ENCODE data around the gene ARIH1.

The ARIH1 gene

DNA sequence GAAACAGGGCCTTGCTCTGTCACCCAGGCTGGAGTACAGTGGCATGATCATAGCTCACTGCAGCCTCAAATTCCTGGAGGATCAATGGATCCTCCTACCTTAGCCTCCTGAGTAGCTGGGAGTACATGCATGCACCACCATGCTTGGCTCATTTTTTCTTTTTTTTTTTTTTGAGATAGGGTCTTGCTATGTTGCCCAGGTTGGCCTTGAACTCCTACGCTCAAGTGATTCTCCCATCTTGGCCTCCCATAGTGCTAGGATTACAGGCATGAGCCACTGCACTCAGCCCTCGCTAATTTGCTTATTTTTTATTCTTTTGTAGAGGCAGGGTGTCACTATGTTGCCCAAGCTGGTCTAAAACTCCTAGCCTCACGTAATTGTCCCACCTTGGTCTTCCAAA lies 6.0 kb upstream of the ARIH1 start:
- no peak overlapping the region for H3K4me2 ChIP-seq (ENCODE audit: low read length)
- no peak overlapping the region for H2BK5ac ChIP-seq (ENCODE audit: low read length)
- H2BK120ac ChIP-seq (ENCODE audit: low read depth, low read length), result no peak overlapping the region
- no peak for DNase-seq
- no peak overlapping the region for H3K18ac ChIP-seq (ENCODE audit: low read length)
- H3K9ac ChIP-seq (ENCODE audit: low read length), result no peak overlapping the region
- H2AK5ac ChIP-seq (ENCODE audit: low read length), result no peak overlapping the region
- H3K56ac ChIP-seq (ENCODE audit: low read length), result no peak overlapping the region
- H3K4me3 ChIP-seq (ENCODE audit: low read length), result no peak overlapping the region
- no peak overlapping the region for H3K4ac ChIP-seq (ENCODE audit: low read depth, low read length)
- no peaks in the 10 kb centered on the region for H3K36me3 ChIP-seq (ENCODE audit: control insufficient read depth, insufficient read depth, low read length)
- no peak overlapping the region for H4K5ac ChIP-seq (ENCODE audit: low read length)
- no CpG with 5 or more reads among the region's 3 CpGs for WGBS (ENCODE audit: extremely low coverage, insufficient coverage, low lambda C conversion rate)
- H3K27ac ChIP-seq (ENCODE audit: low read depth, low read length), result no peak overlapping the region
- H3K23ac ChIP-seq (ENCODE audit: low read length), result no peak overlapping the region
- H3K79me2 ChIP-seq (ENCODE audit: control insufficient read depth, insufficient read depth, low read length), result no peaks in the 10 kb centered on the region
- H2BK15ac ChIP-seq (replicated peaks; ENCODE audit: low read depth), result no peak overlapping the region
- H3K27me3 ChIP-seq (ENCODE audit: insufficient read depth, low read length, poor library complexity), result no peaks in the 10 kb centered on the region
- no peak overlapping the region for H4K8ac ChIP-seq (ENCODE audit: low read depth, low read length)
- peaks cover 2% of the 10 kb centered on the region for H3K4me1 ChIP-seq (ENCODE audit: control insufficient read depth, low read depth, low read length)
- no peaks in the 10 kb centered on the region for H3K79me1 ChIP-seq (ENCODE audit: low read length)

DNA sequence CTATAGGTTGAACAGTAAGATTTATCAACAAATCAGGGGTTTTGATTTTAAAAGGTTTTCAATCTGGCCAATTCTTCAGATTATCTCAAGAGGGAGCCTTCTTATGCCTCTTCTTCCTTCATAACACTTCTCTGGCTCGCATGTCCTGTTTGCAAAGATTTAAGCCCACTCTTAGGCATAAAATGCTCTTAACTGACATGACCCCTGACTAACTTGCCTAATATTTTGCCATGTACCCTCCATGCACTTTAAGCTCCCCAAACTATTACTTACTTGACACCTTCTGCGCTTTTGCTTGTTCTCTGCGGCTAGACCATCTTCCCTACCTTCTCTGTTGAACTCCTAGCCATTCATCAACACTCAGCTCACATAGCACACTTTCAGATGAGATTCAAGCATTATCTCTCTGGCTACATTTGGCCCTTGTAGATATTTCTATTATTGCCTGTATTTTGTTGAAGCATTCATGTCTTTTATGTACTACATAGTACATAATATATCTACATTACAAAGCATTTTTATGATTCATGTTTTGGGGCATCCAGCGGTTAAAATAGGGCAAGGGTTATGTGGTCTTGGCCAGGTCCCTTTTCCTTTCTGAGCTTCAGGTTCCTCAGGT lies 1.0 kb upstream of the ARIH1 start:
- Histone ChIP-seq H3K79me2 (ENCODE audit: control insufficient read depth, insufficient read depth, low read length) (peaks cover 31% of the 10 kb centered on the region), H3K4ac (ENCODE audit: low read depth, low read length) (peak overlapping the region; percentile 49), H3K18ac (ENCODE audit: low read length) (peak overlapping the region; percentile 86), H3K4me1 (ENCODE audit: control insufficient read depth, low read depth, low read length) (peaks cover 2% of the 10 kb centered on the region), H3K79me1 (ENCODE audit: low read length) (no peaks in the 10 kb centered on the region), H2BK15ac (replicated peaks; ENCODE audit: low read depth) (no peak overlapping the region), H3K56ac (ENCODE audit: low read length) (peak overlapping the region; percentile 99), H3K36me3 (ENCODE audit: control insufficient read depth, insufficient read depth, low read length) (peaks cover 1% of the 10 kb centered on the region), H4K8ac (ENCODE audit: low read depth, low read length) (no peak overlapping the region), H3K23ac (ENCODE audit: low read length) (no peak overlapping the region), H2BK5ac (ENCODE audit: low read length) (no peak overlapping the region), H2BK120ac (ENCODE audit: low read depth, low read length) (no peak overlapping the region), H3K4me3 (ENCODE audit: low read length) (peak overlapping the region; percentile 87), H3K27me3 (ENCODE audit: insufficient read depth, low read length, poor library complexity) (no peaks in the 10 kb centered on the region), H3K27ac (ENCODE audit: low read depth, low read length) (no peak overlapping the region), H2AK5ac (ENCODE audit: low read length) (no peak overlapping the region), H4K5ac (ENCODE audit: low read length) (peak overlapping the region; percentile 73), H3K9ac (ENCODE audit: low read length) (peak overlapping the region; percentile 99), H3K4me2 (ENCODE audit: low read length) (peak overlapping the region; percentile 42)
- peak; percentile 40 for DNase-seq
- WGBS (ENCODE audit: extremely low coverage, insufficient coverage, low lambda C conversion rate), result no CpG with 5 or more reads among the region's 4 CpGs

DNA sequence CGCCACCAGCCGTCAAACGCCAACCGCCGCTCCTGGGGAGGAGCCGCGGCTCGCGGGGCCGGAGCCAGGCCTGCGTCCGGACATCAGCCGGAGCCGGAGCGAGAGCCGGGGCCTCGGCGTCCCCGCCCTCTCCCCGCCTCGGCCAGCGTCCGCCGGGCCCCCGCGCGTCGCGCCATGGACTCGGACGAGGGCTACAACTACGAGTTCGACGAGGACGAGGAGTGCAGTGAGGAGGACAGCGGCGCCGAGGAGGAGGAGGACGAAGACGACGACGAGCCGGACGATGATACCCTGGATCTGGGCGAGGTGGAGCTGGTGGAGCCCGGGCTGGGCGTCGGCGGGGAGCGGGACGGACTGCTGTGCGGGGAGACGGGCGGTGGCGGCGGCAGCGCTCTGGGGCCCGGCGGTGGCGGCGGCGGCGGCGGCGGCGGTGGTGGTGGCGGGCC lies 359 bp downstream of the ARIH1 start:
- Histone ChIP-seq H3K4me1 (ENCODE audit: control insufficient read depth, low read depth, low read length) (peaks cover 2% of the 10 kb centered on the region), H2BK5ac (ENCODE audit: low read length) (peak overlapping the region; percentile 63), H3K9ac (ENCODE audit: low read length) (peak overlapping the region; percentile 100), H3K4me2 (ENCODE audit: low read length) (peak overlapping the region; percentile 34), H3K56ac (ENCODE audit: low read length) (peak overlapping the region; percentile 99), H3K27me3 (ENCODE audit: insufficient read depth, low read length, poor library complexity) (no peaks in the 10 kb centered on the region), H3K18ac (ENCODE audit: low read length) (peak overlapping the region; percentile 85), H2BK15ac (replicated peaks; ENCODE audit: low read depth) (no peak overlapping the region), H3K27ac (ENCODE audit: low read depth, low read length) (peak overlapping the region; percentile 97), H3K23ac (ENCODE audit: low read length) (peak overlapping the region; percentile 80), H3K4me3 (ENCODE audit: low read length) (peak overlapping the region; percentile 99), H3K36me3 (ENCODE audit: control insufficient read depth, insufficient read depth, low read length) (peaks cover 1% of the 10 kb centered on the region), H3K79me1 (ENCODE audit: low read length) (peaks cover 2% of the 10 kb centered on the region), H3K4ac (ENCODE audit: low read depth, low read length) (no peak overlapping the region), H4K8ac (ENCODE audit: low read depth, low read length) (no peak overlapping the region), H2BK120ac (ENCODE audit: low read depth, low read length) (peak overlapping the region; percentile 10), H4K5ac (ENCODE audit: low read length) (no peak overlapping the region), H3K79me2 (ENCODE audit: control insufficient read depth, insufficient read depth, low read length) (peaks cover 45% of the 10 kb centered on the region), H2AK5ac (ENCODE audit: low read length) (no peak overlapping the region)
- peak; percentile 51 for DNase-seq
- WGBS (ENCODE audit: extremely low coverage, insufficient coverage, low lambda C conversion rate), result no CpG with 5 or more reads among the region's 67 CpGs

DNA sequence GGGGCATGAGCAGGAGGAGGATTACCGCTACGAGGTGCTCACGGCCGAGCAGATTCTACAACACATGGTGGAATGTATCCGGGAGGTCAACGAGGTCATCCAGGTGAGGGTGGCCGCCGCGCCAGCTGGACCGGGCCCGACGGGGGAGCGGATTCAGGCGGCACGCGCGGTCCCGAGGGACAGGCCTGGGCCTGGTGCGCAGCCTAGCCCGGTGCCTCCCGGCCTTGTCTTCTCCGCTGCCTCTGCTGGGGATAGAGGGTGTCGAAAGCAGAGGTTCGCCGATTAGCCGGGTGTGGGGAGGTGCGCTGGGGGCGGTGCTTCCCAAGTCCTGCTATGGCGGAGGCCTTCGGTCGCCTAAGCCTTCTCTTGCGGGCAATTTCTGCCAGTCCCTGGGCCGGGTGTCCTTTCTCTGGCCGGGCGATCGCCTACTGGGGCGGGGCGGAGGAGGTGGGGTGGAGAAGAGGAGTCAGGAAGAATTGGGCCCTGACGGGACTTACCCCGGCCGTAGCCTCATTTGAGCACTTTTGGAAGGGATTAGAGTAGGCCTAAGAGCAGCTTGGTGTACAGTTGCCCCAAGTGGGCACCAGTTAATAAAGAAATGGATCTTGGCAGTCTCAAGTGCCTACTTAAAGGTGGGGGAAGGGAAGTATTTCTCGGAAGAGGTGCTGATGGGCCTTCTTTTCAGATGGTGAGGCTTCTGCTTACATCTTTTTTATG lies 940 bp downstream of the ARIH1 start:
- H4K8ac ChIP-seq (ENCODE audit: low read depth, low read length), result no peak overlapping the region
- peak; percentile 86 for DNase-seq
- H3K4me3 ChIP-seq (ENCODE audit: low read length), result peak overlapping the region; percentile 99
- H3K4me2 ChIP-seq (ENCODE audit: low read length), result peak overlapping the region; percentile 83
- peak overlapping the region; percentile 99 for H3K56ac ChIP-seq (ENCODE audit: low read length)
- H2AK5ac ChIP-seq (ENCODE audit: low read length), result no peak overlapping the region
- no peaks in the 10 kb centered on the region for H3K27me3 ChIP-seq (ENCODE audit: insufficient read depth, low read length, poor library complexity)
- H3K4me1 ChIP-seq (ENCODE audit: control insufficient read depth, low read depth, low read length), result peaks cover 2% of the 10 kb centered on the region
- peak overlapping the region; percentile 100 for H3K9ac ChIP-seq (ENCODE audit: low read length)
- no CpG with 5 or more reads among the region's 42 CpGs for WGBS (ENCODE audit: extremely low coverage, insufficient coverage, low lambda C conversion rate)
- H4K5ac ChIP-seq (ENCODE audit: low read length), result no peak overlapping the region
- H3K36me3 ChIP-seq (ENCODE audit: control insufficient read depth, insufficient read depth, low read length), result peaks cover 1% of the 10 kb centered on the region
- peak overlapping the region; percentile 97 for H3K27ac ChIP-seq (ENCODE audit: low read depth, low read length)
- H3K79me1 ChIP-seq (ENCODE audit: low read length), result peaks cover 2% of the 10 kb centered on the region
- H3K18ac ChIP-seq (ENCODE audit: low read length), result peak overlapping the region; percentile 85
- no peak overlapping the region for H2BK15ac ChIP-seq (replicated peaks; ENCODE audit: low read depth)
- H2BK5ac ChIP-seq (ENCODE audit: low read length), result no peak overlapping the region
- H3K23ac ChIP-seq (ENCODE audit: low read length), result no peak overlapping the region
- no peak overlapping the region for H2BK120ac ChIP-seq (ENCODE audit: low read depth, low read length)
- peaks cover 50% of the 10 kb centered on the region for H3K79me2 ChIP-seq (ENCODE audit: control insufficient read depth, insufficient read depth, low read length)
- no peak overlapping the region for H3K4ac ChIP-seq (ENCODE audit: low read depth, low read length)

DNA sequence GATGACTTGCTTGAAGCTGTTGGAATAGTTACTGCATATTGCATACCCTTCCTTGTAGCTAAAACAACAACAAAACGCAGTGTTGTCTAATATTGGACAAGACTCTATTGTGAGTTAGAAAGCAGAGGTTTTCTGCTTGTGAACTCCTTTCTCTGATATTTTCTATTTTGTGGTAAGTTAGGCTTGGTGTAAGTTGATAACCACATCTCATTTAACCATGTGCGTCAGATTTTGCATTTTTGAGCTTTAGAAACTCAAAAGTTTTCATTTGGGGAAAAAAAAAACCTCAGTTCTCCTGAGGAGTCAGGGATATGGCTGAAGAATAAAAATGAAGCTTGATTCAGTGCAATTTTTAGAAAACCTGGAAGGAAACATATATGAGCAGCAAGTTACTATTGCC lies 1.5 kb downstream of the ARIH1 start:
- H3K23ac ChIP-seq (ENCODE audit: low read length), result no peak overlapping the region
- H3K4me3 ChIP-seq (ENCODE audit: low read length), result peak overlapping the region; percentile 99
- no CpG with 5 or more reads among the region's 2 CpGs for WGBS (ENCODE audit: extremely low coverage, insufficient coverage, low lambda C conversion rate)
- H4K8ac ChIP-seq (ENCODE audit: low read depth, low read length), result no peak overlapping the region
- H2BK15ac ChIP-seq (replicated peaks; ENCODE audit: low read depth), result no peak overlapping the region
- H2BK5ac ChIP-seq (ENCODE audit: low read length), result no peak overlapping the region
- peak overlapping the region; percentile 83 for H3K4me2 ChIP-seq (ENCODE audit: low read length)
- H3K4me1 ChIP-seq (ENCODE audit: control insufficient read depth, low read depth, low read length), result peaks cover 2% of the 10 kb centered on the region
- H3K79me2 ChIP-seq (ENCODE audit: control insufficient read depth, insufficient read depth, low read length), result peaks cover 55% of the 10 kb centered on the region
- no peak overlapping the region for H2BK120ac ChIP-seq (ENCODE audit: low read depth, low read length)
- peaks cover 2% of the 10 kb centered on the region for H3K79me1 ChIP-seq (ENCODE audit: low read length)
- peaks cover 1% of the 10 kb centered on the region for H3K36me3 ChIP-seq (ENCODE audit: control insufficient read depth, insufficient read depth, low read length)
- no peak overlapping the region for H2AK5ac ChIP-seq (ENCODE audit: low read length)
- H3K4ac ChIP-seq (ENCODE audit: low read depth, low read length), result no peak overlapping the region
- DNase-seq, result no peak
- H4K5ac ChIP-seq (ENCODE audit: low read length), result no peak overlapping the region
- H3K27me3 ChIP-seq (ENCODE audit: insufficient read depth, low read length, poor library complexity), result no peaks in the 10 kb centered on the region
- peak overlapping the region; percentile 99 for H3K56ac ChIP-seq (ENCODE audit: low read length)
- H3K18ac ChIP-seq (ENCODE audit: low read length), result no peak overlapping the region
- H3K9ac ChIP-seq (ENCODE audit: low read length), result peak overlapping the region; percentile 100
- no peak overlapping the region for H3K27ac ChIP-seq (ENCODE audit: low read depth, low read length)
